ENCODE measurements around the gene WNT2B.
"Not testable (repeated sequence)": the region's sequence is repeated elsewhere in the genome, so short reads cannot be mapped to it uniquely, and the experiment has no call there.

The WNT2B gene

DNA sequence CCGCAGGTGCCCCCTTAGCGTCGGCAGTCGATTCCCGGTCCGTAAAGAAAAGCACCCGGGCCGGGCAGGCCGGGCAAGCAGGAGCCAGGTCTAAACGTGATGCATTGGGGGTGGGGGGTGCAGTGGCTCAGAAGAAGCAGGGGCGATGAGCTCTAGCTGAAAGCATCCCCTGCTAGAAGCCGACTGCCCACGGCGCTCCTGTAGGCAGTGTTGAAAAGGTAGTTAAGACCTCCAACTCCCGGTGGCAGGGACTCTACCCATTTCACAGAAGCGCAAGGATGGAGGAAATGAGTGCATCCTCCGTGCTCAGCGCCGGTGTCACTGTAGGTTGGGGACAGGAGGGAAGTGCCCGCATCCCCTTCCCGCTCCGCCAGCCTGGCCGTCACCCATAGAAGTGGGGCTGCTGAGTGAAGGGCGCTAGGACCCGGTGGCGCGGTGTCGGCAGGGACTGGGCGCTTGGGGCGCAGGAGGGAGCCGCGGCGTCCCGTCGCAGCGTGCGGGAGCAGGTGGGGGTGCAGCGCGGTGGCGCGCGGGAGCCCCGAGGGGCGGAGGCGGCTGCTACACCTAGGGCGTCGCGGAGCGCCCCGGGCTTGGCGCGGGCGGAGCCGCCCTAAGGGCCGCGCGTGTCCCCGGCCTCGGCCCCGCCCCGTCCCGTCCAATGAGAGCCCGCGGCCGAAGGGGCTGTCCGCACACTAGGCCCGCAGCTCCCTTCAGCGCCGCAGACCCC, at the start of gene WNT2B:
WNT2B (plus strand) TSS at position 688 of the 727 bp plus-strand sequence. CDS start 298 bp downstream, outside the sequence.
- no peak for DNase-seq (ENCODE audit: low read depth)

- DNase-seq (ENCODE audit: low read depth), result peak; percentile 43
Observed at GRCh38 chr1:112460615-112461014, 48.1 kb upstream of the WNT2B start.

DNA sequence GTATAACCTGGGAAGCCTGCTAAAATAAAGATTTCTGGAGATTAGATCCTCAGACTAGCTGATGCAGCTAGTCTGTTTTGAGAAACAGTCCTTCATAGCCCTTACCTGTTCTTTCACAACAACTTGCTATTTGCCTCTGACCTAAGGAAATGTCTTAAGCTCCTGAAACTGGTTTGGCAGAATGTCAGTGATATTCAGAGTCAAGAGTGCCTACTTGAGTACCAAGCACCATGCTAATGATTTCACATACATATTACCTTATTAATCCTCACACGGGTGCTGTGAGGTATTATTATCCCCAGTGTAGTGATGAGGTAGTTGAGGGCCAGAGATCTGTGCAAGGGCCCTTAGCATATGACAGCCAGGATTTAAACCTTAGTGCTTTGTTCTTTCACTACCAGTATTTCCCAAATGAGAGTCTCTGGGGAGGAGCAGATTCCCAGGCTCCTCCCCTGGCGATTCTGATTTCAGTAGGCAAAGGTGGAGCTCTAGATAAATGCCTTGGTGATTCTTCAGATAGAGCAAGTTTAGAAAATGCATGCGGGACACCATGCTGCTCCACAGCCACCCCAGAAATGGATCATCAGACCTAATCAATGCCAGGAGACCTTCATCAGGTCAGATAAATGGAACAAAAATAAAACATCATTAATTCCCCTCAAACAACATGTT, 47.4 kb upstream of the WNT2B start:
- DNase-seq (ENCODE audit: low read depth), result no peak

GRCh38 chr1:112462953-112463279, 45.8 kb upstream of the WNT2B start:
- DNase-seq (ENCODE audit: low read depth), result no peak

DNA sequence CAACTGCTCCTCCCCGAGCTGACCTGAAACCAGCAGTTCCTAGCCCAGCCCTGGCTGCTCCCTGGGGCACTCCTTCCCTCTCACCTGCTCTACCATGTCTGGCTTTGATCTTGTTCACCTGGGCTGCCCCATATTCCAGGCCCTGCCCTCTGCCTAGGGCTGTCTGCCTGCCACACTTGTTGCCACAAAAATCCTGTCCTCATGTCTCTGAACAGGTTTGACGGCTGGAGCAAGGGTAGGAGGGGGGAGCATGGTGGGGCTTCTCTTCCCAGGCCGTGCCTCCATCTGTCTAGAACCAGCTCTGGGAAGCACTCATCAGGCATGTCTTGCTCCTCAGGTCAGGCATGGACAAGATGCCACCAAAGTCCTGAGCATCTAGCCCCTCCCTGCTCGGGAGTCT, 44.3 kb upstream of the WNT2B start:
- no peak for DNase-seq (ENCODE audit: low read depth)

- peak; percentile 17 for DNase-seq (ENCODE audit: low read depth)
Observed at GRCh38 chr1:112465122-112465521, 43.6 kb upstream of the WNT2B start.

- peak; percentile 94 for DNase-seq (ENCODE audit: low read depth)
Observed at GRCh38 chr1:112466078-112466660, 42.6 kb upstream of the WNT2B start.

GRCh38 chr1:112470324-112470723, 38.4 kb upstream of the WNT2B start:
- DNase-seq (ENCODE audit: low read depth), result not testable (repeated sequence)

GRCh38 chr1:112470966-112471365, 37.8 kb upstream of the WNT2B start:
- DNase-seq (ENCODE audit: low read depth), result no peak

DNA sequence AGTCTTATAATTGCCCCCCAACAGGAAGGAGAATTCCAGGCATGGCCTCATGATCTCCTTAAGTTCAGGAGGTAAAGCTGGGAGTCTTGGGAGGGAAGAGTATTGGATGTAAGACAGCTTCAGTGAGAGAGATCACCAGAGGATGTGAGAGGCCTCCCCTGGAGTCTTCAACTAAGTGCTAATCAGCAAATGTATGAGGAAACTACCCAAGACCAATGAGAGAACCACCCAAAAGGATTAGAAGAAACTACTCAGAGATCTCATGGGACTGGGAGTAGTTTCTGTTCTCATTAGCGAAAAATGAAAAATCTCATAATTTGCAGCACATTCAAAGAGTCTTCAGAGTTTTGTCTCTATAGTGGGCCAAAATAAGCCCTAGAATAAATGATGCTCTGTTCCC, 36.6 kb upstream of the WNT2B start:
- no peak for DNase-seq (ENCODE audit: low read depth)

DNA sequence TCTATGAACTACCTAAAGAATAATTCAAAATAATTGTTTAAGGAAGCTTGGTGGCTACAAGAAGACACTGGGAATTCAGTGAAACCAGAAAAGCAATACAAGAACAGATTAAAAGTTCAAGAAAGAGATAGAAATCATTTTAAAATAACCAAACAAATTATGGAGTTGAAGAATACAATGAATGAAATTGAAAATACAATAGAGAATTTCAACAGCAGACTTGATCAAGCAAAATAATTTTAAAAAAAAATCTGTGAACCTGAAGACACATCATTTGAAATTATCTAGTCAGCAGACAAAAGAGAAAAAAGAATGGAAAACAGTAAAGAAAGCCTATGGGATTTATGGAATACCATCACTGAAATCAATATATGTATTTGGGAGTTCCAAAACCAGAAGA, 31.2 kb upstream of the WNT2B start:
- DNase-seq (ENCODE audit: low read depth), result no peak

GRCh38 chr1:112478314-112478713, 30.5 kb upstream of the WNT2B start:
- DNase-seq (ENCODE audit: low read depth), result no peak

- DNase-seq (ENCODE audit: low read depth), result not testable (repeated sequence)
Observed at GRCh38 chr1:112486063-112486462, 22.7 kb upstream of the WNT2B start.

DNA sequence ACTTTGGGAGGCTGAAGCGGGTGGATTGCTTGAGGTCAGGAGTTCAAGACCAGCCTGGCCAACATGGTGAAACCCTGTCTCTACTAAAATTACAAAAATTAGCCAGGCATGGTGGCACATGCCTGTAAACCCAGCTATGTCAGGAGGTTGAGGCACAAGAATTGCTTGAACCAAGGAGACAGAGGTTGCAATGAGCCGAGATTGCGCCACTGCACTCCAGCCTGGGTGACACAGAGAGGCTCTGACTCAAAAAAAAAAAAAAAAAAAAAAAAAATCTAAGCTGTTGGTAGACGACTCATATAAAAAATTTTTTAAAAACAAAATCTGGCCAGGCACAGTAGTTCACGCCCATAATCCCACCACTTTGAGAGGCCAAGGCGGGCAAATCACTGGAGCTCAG, 21.1 kb upstream of the WNT2B start:
- not testable (repeated sequence) for DNase-seq (ENCODE audit: low read depth)

GRCh38 chr1:112488141-112488540, 20.6 kb upstream of the WNT2B start:
- no peak for DNase-seq (ENCODE audit: low read depth)

- no peak for DNase-seq (ENCODE audit: low read depth)
Observed at GRCh38 chr1:112492076-112492475, 16.7 kb upstream of the WNT2B start.

DNA sequence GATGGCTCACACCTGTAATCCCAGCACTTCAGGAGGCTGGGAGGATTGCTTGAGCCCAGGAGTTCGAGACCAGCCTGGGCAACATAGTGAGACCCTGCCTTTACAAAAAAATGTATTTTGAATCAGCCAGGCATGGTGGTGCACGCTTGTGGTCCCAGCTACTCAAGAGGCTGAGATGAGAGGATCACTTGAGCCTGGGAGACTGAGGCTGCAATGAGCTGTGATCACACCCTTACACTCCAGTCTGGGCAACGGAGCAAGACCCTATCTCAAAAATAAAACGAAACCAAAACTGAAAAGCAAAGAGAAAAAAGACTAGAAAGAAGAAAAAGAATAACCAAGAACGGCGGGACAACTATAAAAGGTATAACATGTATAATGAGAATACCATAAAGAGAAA, 15.4 kb upstream of the WNT2B start:
- DNase-seq (ENCODE audit: low read depth), result no peak

DNA sequence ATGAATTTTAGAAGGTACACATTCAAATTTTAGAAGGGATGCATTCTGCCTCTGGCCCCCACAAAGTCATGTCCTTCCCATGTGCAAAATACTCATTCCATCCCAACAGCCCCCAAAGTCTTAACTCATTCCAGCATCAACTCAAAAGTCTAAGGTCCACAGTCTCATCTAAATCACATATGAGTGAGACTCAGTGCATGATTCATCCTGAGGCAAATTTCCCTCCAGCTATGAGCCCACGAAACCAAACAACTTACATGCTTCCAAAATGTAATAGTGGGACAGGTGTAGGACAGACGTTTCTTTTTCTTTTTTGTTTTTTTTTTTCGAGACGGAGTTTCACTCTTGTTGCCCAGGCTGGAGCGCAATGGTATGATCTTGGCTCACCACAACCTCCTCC, 12.5 kb upstream of the WNT2B start:
- no peak for DNase-seq (ENCODE audit: low read depth)

GRCh38 chr1:112501810-112502641, 6.7 kb upstream of the WNT2B start:
- peak; percentile 65 for DNase-seq (ENCODE audit: low read depth)

GRCh38 chr1:112502826-112503225, 5.9 kb upstream of the WNT2B start:
- DNase-seq (ENCODE audit: low read depth), result peak; percentile 27

GRCh38 chr1:112504001-112504660, 4.6 kb upstream of the WNT2B start:
- DNase-seq (ENCODE audit: low read depth), result no peak

Measured in fibroblast of gingiva (primary cell).